NCI-H748 (cell line): Measurements from ENCODE around the gene OTOL1.
"Not testable (repeated sequence)": the region's sequence is repeated elsewhere in the genome, so short reads cannot be mapped to it uniquely, and the experiment has no call there.

Experiments
- DNase-seq: peaks from one replicate; lab custom pipeline; 2025; ENCODE audit not compliant: unreplicated experiment; lab: John Stamatoyannopoulos, UW

OTOL1 gene

GRCh38 chr3:161496508-161496907 is at the start of gene OTOL1:
Gene OTOL1 (plus strand): TSS chr3:161496808. CDS start chr3:161496808, 0 bp downstream.
- no peak for DNase-seq

- no peak for DNase-seq
Measured at GRCh38 chr3:161449785-161450184, 46.8 kb upstream of the OTOL1 start.

- DNase-seq = no peak
Measured at GRCh38 chr3:161452179-161452578, 44.4 kb upstream of the OTOL1 start.

GRCh38 chr3:161454615-161455014 is 42.0 kb upstream of the OTOL1 start:
- DNase-seq = peak; percentile 14

- no peak for DNase-seq
Measured at GRCh38 chr3:161455962-161456361, 40.6 kb upstream of the OTOL1 start.

- no peak for DNase-seq
Measured at GRCh38 chr3:161462138-161462537, 34.5 kb upstream of the OTOL1 start.

GRCh38 chr3:161471211-161471610 is 25.4 kb upstream of the OTOL1 start:
- DNase-seq = no peak

GRCh38 chr3:161474139-161474538 is 22.5 kb upstream of the OTOL1 start:
- no peak for DNase-seq

GRCh38 chr3:161474741-161475140 is 21.9 kb upstream of the OTOL1 start:
- DNase-seq = no peak

GRCh38 chr3:161475206-161475605 is 21.4 kb upstream of the OTOL1 start:
- DNase-seq = no peak

GRCh38 chr3:161475905-161476304 is 20.7 kb upstream of the OTOL1 start:
- DNase-seq = no peak

- DNase-seq = no peak
Measured at GRCh38 chr3:161484226-161484625, 12.4 kb upstream of the OTOL1 start.

- not testable (repeated sequence) for DNase-seq
Measured at GRCh38 chr3:161488284-161488683, 8.3 kb upstream of the OTOL1 start.

GRCh38 chr3:161489395-161489794 is 7.2 kb upstream of the OTOL1 start:
- DNase-seq = no peak

GRCh38 chr3:161490845-161491244 is 5.8 kb upstream of the OTOL1 start:
- DNase-seq = not testable (repeated sequence)

- DNase-seq = no peak
Measured at GRCh38 chr3:161498259-161498921, 1.8 kb downstream of the OTOL1 start.

- DNase-seq = no peak
Measured at GRCh38 chr3:161500068-161500796, 3.6 kb downstream of the OTOL1 start.

- DNase-seq = no peak
Measured at GRCh38 chr3:161503271-161503670, 6.7 kb downstream of the OTOL1 start.

- DNase-seq = peak; percentile 25
Measured at GRCh38 chr3:161508852-161509477, 12.4 kb downstream of the OTOL1 start.

- peak; percentile 1 for DNase-seq
Measured at GRCh38 chr3:161510510-161511260, 14.1 kb downstream of the OTOL1 start.

- no peak for DNase-seq
Measured at GRCh38 chr3:161523916-161524315, 27.3 kb downstream of the OTOL1 start.
